ENCODE data around the gene RNF222. TPM values are rescaled to one million over a fixed set of nuclear protein-coding genes. Genes with fewer than 3 reads are reported as not detected.

The RNF222 gene
- polyA plus RNA-seq, 1 experiment = not detected

GRCh38 chr17:8408371-8408770 lies 10.7 kb upstream of the RNF222 start:
- DNase-seq (ENCODE audit: low read depth) = no peak
- ChIA-PET CTCF (interaction anchor here (1.2 to 2.8 kb wide), 3 partner anchors 27 to 377 kb away, joined by 3 to 18 read pairs (median 11); partner anchors contain the start of gene NDEL1), POLR2A (no interaction called here)
- peaks cover 1% of the 10 kb centered on the region; the same call in 1 of the 2 replicates for H3K27me3 ChIP-seq (ENCODE audit: control insufficient read depth, insufficient read depth, low read length)
- H3K36me3 ChIP-seq (ENCODE audit: control insufficient read depth, insufficient read depth, low read length) = no peaks in the 10 kb centered on the region
- no peak overlapping the region for H3K4me3 ChIP-seq (ENCODE audit: low read depth, low read length)
- TF ChIP-seq CTCF (IDR thresholded peaks at IDR 0.05; ENCODE audit: insufficient read depth, low read depth, low read length) = no peak

- ChIA-PET POLR2A (no interaction called here), CTCF (interaction anchor here (0.6 to 2.0 kb wide), 3 partner anchors 10 to 339 kb away, joined by 3 to 6 read pairs (median 4); no protein-coding TSS in a partner anchor)
- peaks cover 1% of the 10 kb centered on the region; the same call in 1 of the 2 replicates for H3K27me3 ChIP-seq (ENCODE audit: control insufficient read depth, insufficient read depth, low read length)
- no peak overlapping the region for H3K4me3 ChIP-seq (ENCODE audit: low read depth, low read length)
- no peaks in the 10 kb centered on the region for H3K36me3 ChIP-seq (ENCODE audit: control insufficient read depth, insufficient read depth, low read length)
- no peak for DNase-seq (ENCODE audit: low read depth)
- TF ChIP-seq CTCF (IDR thresholded peaks at IDR 0.05; ENCODE audit: insufficient read depth, low read depth, low read length) = no peak
Observed at GRCh38 chr17:8406174-8406573, 8.5 kb upstream of the RNF222 start.

- H3K4me3 ChIP-seq (ENCODE audit: low read depth, low read length) = no peak overlapping the region
- no peak for DNase-seq (ENCODE audit: low read depth)
- no peaks in the 10 kb centered on the region for H3K36me3 ChIP-seq (ENCODE audit: control insufficient read depth, insufficient read depth, low read length)
- ChIA-PET CTCF (interaction anchor here (0.6 to 2.0 kb wide), 3 partner anchors 9 to 340 kb away, joined by 3 to 6 read pairs (median 4); no protein-coding TSS in a partner anchor), POLR2A (no interaction called here)
- TF ChIP-seq CTCF (IDR thresholded peaks at IDR 0.05; ENCODE audit: insufficient read depth, low read depth, low read length) = no peak
- H3K27me3 ChIP-seq (ENCODE audit: control insufficient read depth, insufficient read depth, low read length) = peaks cover 2% of the 10 kb centered on the region; the same call in 1 of the 2 replicates
Observed at GRCh38 chr17:8405499-8406016, 7.9 kb upstream of the RNF222 start.

GRCh38 chr17:8402921-8403536 lies 5.4 kb upstream of the RNF222 start:
- no peak for TF ChIP-seq CTCF (IDR thresholded peaks at IDR 0.05; ENCODE audit: insufficient read depth, low read depth, low read length)
- Histone ChIP-seq H3K4me3 (ENCODE audit: low read depth, low read length) (no peak overlapping the region), H3K27me3 (ENCODE audit: control insufficient read depth, insufficient read depth, low read length) (peaks cover 6% of the 10 kb centered on the region; the same call in 1 of the 2 replicates)

GRCh38 chr17:8401107-8401506 lies 3.5 kb upstream of the RNF222 start:
- CTCF ChIA-PET = interaction anchor here (0.8 kb wide), 1 partner anchor 9 kb away, joined by 3 read pairs; no protein-coding TSS in a partner anchor
- TF ChIP-seq CTCF (IDR thresholded peaks at IDR 0.05; ENCODE audit: insufficient read depth, low read depth, low read length) = no peak
- H3K27me3 ChIP-seq (ENCODE audit: control insufficient read depth, insufficient read depth, low read length) = peaks cover 13% of the 10 kb centered on the region; the same call in 1 of the 2 replicates

More at GRCh38 chr17:8402921-8403536, 5.4 kb upstream of the RNF222 start:
- ChIA-PET CTCF (interaction anchor here (1.9 kb wide), 1 partner anchor 19 kb away, joined by 6 read pairs; no protein-coding TSS in a partner anchor), POLR2A (no interaction called here)
- DNase-seq (ENCODE audit: low read depth) = no peak
- H3K36me3 ChIP-seq (ENCODE audit: control insufficient read depth, insufficient read depth, low read length) = no peaks in the 10 kb centered on the region

More at GRCh38 chr17:8401107-8401506, 3.5 kb upstream of the RNF222 start:
- no peaks in the 10 kb centered on the region for H3K36me3 ChIP-seq (ENCODE audit: control insufficient read depth, insufficient read depth, low read length)
- H3K4me3 ChIP-seq (ENCODE audit: low read depth, low read length) = no peak overlapping the region
- POLR2A ChIA-PET = no interaction called here
- DNase-seq (ENCODE audit: low read depth) = no peak

Measured in BJ (cell line).